GM08714 (cell line): ENCODE data around the gene NCOA4.

Experiments
- H3K4me3 ChIP-seq: fragments of 200-500 bp; sonication (Bioruptor generic); 2 replicates; pipeline ENCODE4 v1.5.1; 2014; ENCODE audit warnings: mild to moderate bottlenecking, low read length, inconsistent platforms
- ZNF274 ChIP-seq: IDR thresholded peaks from 2 replicates; pipeline ENCODE4 v1.6.1; 2012; ENCODE audit warnings: mild to moderate bottlenecking, low read depth, low read length

NCOA4 gene

DNA sequence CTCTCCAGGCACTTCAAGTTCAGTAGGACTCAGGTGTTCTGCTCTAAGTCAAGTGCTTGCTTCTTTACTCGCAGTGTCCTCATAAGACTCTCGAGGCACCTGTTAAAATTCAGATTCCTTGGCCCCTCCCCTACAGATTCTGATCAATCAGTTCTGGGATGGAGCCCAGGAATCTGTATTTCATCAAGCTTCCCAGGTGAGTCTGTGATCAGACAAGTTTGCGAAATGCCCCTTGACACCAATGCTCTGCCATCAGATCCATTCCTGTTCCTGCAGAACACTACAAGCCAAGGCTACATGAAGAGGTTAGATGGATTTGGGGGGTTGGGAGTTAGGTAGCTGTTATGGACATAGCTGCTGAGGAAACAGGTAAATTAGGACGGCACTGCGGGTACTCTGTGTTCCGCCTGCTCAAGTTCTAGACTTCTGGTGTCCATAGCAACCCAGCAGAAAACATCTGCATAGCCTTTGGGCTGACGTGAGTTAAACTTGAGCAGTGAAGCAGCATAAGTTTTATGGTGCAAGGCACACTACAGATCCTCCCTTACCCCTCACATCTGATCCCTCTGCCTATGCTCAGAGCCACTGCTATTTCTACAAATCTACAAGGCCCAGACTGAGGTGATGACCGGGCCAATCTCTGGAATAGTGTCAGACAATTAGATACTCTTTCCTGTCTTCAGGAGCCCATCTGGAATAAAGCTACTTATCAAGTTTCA lies 6.8 kb upstream of the NCOA4 start:
- H3K4me3 ChIP-seq = no peak overlapping the region
- TF ChIP-seq ZNF274 = no peak

DNA sequence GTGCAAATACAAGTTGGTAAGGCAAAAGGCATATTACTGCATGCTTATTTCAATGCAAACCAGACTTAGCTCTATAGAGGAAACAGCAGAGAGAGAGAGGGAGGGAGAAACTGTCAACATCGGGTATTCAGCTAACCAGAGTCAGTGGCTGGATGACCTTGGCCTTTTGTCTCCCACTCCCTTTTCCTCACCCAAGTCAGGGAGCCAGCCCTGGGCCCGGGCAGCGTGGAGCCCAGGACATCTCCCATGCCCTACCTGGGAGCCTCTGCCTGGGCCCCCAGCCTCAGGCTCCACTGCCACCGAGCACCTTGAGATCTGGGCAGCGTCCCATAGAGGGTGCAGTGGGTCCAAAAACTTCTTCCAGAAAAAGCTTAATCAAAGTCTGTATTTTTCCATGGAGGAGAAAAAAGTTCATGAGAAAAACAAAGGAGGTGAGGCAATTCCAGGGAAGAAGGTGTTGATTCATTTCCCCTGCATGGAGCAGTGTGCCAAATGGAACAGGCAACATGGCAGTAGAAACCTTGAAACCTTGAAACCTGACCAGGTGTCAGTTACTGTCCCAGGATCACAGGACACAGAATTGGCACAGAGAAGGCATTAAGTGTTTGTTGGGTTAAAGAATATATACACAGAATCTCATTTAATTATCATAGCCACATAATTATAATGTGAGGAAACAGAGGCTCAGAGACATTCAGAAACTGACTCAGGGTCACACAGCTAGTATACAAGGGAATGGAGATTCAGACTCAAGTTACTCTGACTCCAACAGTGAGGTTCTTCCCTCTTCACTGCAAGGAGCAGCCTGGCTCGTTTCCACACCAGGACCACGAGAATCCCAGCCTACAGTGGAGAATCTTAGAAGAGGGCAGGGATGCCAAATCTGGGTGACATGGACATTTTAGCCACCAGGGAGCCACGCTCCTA lies 5.8 kb upstream of the NCOA4 start:
- H3K4me3 ChIP-seq = no peak overlapping the region
- TF ChIP-seq ZNF274 = no peak

DNA sequence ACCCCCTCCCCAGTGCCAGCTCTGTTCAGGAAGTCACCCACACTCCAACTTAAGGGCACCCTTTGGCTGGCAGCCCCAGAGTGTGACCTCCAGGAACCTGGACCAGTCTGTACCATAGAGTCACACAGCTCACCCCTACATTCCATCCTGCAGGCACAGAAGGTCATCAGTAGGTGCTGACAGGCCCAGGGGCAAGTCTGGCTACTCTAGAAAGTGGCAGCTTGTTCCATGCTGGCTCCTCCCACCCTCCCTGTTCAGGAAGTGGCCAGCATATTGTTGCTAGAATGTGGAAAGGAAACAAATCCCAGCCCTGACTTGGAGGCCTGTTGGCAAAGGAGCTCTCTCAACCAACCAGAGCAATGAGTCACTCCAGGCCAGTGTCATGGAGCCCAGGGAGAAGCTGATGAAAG lies 3.2 kb upstream of the NCOA4 start:
- TF ChIP-seq ZNF274 = no peak
- no peak overlapping the region for H3K4me3 ChIP-seq

DNA sequence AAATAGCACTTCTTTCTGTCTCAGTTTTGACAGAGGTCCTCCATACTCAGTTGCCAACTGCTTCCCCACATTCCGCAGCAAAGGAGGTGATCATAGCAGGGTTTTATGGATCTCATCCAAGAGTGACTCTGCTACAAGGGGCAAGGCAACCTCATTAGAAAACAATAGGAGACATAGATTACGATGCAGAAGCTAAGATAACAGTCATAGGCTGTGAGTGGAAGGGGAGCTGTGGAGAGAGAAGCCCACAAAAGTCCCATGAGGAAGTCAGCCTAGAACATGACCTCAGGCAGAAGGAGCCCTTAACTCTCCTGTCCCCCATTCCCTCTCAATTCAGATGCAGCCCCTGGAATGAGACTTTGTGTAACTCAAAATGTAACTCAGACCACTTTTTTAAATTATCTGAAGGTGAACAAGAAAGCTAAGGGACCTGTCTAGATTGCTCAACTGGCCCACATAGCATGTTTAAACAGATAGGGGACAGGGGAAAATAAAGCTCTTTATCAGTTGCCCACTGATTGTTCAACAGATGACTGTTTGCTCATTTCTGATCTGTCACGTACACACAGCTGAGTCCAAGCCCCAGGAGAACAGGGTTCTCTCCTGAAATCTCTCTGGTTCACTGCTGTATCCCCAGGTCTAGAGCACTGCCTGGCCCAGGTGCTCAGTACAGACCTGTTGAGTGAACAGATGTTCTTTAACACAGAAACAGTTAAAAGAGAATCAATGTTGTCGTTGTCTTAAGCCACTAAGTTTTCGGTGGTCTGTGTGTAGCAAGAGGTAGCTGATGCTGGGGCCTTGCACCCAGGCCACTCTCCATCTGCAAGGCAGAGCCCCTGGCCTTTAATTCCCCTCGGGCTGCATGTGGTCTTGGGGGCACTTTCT lies 1.5 kb upstream of the NCOA4 start:
- TF ChIP-seq ZNF274 = no peak
- H3K4me3 ChIP-seq = no peak overlapping the region

DNA sequence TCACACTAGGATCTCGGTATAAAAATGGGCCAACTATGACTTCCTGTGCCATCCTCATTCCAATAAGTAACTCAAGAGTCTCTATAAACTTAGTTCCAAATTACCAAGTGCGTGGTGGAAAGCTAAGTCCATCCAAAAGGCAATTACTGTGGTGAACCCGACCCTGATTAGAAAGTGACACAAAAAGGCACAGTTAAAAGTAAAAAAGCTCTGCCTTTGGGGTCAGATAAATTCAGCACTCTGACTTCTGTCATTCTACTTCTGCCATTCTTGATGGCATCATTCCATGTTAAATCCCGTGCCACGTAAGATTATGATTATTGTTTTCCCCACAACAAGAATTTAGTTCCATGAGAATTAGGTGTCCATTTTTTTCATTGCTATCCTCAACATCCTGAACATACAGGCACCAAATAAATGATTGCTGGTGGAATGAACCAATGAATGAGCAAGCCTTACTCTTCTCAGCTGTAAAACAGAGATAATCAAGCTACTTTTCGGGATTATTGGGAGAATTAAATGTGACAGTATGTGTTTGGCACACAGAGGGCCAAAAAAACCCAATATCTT lies 877 bp downstream of the NCOA4 start:
- no peak for TF ChIP-seq ZNF274

DNA sequence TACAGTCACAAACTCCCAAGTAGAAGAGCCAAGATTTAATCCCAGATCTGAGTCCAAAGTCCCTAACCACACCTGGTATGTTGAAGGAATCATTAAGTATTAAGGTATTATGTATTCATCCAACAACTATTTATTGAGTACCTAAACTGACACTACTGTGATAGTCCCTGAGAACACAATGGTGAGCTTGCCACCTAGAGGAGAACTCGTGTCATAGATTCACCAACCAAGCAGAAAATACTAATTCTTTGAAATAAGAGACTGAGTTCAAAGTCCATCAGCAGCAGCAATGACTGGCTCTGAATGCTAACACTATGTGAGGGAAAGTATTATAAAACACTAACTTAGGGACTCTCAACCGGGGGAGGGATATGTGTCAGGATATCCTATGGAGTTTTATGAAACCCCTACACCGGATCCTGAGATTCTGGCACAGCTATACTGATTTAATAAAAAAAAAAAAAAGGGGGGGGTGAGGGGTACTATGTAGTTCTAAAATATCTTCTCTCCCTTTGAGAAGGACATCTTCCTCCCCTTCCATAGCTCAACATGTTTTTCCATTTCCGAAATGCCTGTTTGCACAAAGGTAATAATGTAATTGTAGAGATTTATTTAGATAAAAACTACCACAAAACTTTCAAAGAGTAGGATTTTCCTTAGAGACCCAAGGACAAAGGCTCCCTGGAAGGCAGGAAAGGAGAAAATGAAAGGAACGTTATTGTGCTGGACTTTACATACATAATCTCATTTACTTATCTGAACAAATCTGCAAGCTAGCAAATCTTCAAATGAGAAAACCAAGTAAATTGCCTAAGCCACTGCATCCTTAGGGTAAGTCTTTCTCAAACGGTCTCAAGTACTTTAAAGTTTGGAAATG lies 1.6 kb downstream of the NCOA4 start:
- no peak for TF ChIP-seq ZNF274
- H3K4me3 ChIP-seq = peak overlapping the region; percentile 94

More for the DNA sequence above, 877 bp downstream of the NCOA4 start:
- peak overlapping the region; percentile 94 for H3K4me3 ChIP-seq

DNA sequence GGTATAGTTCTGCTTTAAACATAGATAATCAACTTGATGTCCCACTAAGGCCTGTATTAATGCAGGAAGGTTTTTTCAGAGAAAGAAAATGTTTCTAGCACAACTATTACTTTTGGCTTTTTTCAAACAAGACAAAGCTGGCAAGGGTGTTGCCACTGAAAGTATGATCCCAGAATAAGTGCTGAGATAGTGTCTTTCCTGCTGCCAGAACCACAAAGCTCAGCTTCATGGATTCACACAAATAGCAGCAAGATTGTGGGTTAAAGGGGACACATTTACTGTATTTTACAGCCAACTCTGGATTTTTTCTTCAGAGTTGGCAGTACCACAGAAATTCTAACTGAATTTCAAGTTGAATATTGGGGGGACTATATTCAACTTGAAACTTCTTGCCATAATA lies 4.3 kb downstream of the NCOA4 start:
- no peak overlapping the region for H3K4me3 ChIP-seq
- no peak for TF ChIP-seq ZNF274

DNA sequence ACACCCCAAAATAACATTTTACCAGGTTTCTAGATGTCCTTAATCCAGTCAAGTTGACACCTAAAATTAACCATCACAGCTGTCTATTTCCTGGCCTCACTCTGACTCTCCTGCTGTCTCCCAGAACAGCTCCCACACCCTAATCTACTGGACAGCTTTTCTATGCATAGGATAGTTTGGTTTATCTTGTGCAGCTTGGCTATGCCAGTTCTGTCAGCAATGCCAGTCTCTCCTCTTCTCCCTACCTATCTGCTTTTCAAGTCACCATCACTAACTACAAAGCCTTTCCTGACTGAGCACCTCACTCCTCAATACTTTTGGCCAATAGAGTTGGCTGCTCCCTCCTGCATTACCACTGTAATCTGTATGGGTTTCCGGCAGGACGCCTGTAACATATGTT lies 5.0 kb downstream of the NCOA4 start:
- no peak for TF ChIP-seq ZNF274
- H3K4me3 ChIP-seq = no peak overlapping the region

DNA sequence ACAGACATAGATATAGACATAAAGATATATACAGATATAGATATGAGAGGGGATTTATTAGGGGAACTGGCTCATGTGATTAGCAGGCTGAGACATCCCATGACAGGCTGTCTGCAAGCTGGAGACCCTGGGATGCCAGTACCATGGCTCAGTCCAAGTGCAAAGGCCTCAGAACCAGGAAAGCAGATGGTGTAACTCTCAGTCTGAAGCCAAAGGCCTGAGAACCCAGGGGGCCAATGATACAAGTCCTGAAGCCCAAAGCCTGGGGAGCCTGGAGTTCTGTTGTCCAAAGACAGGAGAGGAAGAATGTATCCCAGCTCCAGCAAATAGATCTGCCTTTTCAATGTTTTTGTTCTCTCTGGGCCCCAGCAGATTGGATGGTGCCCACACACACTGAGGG lies 5.5 kb downstream of the NCOA4 start:
- H3K4me3 ChIP-seq = no peak overlapping the region
- no peak for TF ChIP-seq ZNF274

DNA sequence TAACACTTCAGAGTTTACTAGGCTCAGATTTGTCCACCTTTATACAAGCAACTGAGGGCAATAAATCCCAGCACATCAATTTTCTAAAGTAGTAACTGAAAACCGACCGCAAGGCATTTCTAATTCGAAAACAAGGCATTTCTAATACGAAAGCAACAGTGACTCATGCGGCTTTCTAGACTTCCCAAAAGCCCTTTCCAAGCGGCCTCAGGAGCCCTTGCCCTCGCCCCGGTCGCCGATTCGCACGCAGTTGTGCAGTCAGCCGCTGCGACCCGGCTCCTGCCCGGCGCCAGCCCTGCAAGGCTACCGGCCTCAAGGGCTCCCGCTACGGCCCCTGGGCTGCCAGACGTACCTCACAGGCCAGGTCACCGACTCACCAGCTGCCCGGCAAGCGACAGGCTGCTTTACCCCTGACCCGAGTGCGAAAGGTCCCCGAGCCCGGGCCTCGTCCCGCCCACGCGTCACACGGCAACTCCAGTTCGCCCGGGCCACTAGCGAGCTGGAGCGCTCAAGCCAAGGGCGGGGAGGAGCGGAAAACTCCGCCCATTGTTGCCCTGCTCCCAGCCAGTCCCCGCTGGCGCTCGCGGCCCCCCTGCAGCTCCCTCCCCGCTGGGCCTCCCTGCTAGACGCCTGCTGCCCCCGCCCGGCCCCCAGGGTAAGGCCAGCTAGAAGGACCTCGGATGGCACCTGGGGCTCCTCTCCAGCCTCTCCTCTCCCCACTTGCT lies 7.3 kb downstream of the NCOA4 start:
- peak overlapping the region; percentile 41 for H3K4me3 ChIP-seq
- TF ChIP-seq ZNF274 = no peak

DNA sequence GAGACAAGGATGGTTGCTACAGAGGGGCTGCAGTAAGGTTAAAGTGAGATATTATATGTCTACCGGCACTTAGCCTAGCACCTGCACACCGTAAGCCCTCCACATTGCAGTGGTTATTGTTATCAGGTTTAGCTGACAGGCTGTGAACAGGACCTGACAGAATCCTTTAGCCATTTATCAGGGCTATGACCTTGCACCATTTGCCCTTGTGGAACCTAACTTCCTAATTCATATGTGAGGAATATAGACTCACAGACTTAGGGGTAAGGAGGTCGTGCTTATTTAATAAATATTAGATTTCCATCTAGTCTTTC lies 10.1 kb downstream of the NCOA4 start:
- H3K4me3 ChIP-seq = no peak overlapping the region
- TF ChIP-seq ZNF274 = no peak

DNA sequence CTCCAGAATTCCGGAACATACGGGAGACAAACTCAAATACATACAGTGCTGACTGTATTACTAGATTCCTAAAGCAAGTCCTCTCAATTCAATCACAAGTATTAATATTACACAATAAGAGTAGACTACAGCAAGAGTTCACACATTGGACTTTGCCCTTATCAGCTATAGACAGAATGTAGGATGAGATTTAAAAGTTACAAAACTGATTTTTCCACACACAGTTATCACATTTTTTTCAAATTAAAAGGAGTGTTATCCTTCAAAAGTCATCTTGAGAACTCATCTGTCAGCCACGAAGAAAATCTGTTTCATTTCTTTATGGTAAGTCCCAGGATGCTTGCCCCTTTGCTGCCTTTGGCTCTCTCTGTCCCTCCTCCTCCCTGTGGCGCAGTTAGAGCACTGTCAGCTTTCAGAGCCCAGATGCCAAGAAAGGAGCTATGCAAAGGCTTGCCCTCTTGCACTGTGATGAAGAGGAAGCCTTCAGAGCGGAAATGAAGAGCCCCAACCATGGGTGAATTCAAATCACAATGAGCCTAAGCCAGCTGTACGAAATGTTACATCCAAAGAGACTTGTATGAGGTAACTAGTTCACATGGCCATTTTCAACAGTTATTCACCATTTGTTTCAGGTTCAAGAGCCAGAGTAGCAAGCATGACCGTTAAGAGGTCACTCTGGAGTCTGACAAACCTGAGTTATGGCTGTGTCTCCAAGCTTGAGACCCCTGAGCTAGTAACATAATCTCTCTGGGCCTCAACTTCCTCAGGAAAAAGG lies 10.7 kb downstream of the NCOA4 start:
- H3K4me3 ChIP-seq = no peak overlapping the region
- no peak for TF ChIP-seq ZNF274
